Urothelium cell line (cell line): ENCODE data around the gene MET.
"Not testable (repeated sequence)": the region's sequence is repeated elsewhere in the genome, so short reads cannot be mapped to it uniquely, and the experiment has no call there.

ENCODE experiments used
- DNase-seq: peaks from one replicate; pipeline ENCODE4 v3.0.0; 2011; ENCODE audit warnings: low spot score, mixed read lengths
- FAIRE-seq: peaks from 2 replicates; lab custom pipeline; 2011; peaks lifted over from hg19 to GRCh38; lab: Jason Lieb, UNC

The MET gene

GRCh38 chr7:116742641-116743040 is 70.6 kb downstream of the MET start:
- no peak for FAIRE-seq

GRCh38 chr7:116743835-116744234 is 71.8 kb downstream of the MET start:
- not testable (repeated sequence) for FAIRE-seq, DNase-seq

More at GRCh38 chr7:116742641-116743040, 70.6 kb downstream of the MET start:
- no peak for DNase-seq

GRCh38 chr7:116746388-116746787 is 74.4 kb downstream of the MET start:
- FAIRE-seq, DNase-seq: not testable (repeated sequence)

- not testable (repeated sequence) for FAIRE-seq, DNase-seq
These were observed 79.1 kb downstream of the MET start for GRCh38 chr7:116751070-116751469.

GRCh38 chr7:116752305-116753074 is 80.5 kb downstream of the MET start:
- DNase-seq: no peak
- FAIRE-seq: no peak

- FAIRE-seq (no peak), DNase-seq (no peak)
These were observed 81.1 kb downstream of the MET start for GRCh38 chr7:116753130-116753529.

DNA sequence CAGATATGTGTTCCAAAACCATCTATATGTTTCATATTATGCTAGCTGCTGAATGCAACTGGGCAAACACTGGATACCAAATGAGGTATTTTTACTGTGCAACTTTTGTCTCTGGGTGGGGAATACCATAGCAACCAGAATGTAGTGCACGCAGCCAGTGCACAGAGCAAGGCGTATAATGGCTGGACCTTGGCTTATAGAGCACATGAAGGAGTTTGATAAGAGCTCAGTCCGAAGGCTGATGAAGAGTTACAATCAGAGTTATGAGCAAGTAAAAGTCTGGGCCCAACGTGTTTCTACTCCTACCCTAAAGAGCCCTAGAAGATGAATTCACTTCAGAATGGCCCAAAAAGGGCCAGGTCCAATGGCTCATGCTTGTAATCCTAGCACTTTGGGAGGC is 82.2 kb downstream of the MET start:
- DNase-seq (no peak), FAIRE-seq (no peak)

DNA sequence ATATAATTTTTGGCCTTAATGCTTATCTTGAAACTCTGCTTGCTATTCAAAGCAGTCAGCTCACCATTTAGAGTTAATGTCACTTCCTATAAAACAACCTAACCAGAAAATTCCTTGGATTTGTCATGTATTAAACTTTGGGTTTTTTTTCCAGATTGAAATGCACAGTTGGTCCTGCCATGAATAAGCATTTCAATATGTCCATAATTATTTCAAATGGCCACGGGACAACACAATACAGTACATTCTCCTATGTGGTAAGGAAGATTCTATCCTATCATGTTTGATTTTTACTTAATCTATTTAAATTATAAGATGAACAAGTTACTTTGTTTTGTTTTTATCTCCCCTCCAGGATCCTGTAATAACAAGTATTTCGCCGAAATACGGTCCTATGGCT is 85.3 kb downstream of the MET start:
- DNase-seq: no peak
- FAIRE-seq: no peak

GRCh38 chr7:116759642-116760041 is 87.6 kb downstream of the MET start:
- FAIRE-seq, DNase-seq: not testable (repeated sequence)

DNA sequence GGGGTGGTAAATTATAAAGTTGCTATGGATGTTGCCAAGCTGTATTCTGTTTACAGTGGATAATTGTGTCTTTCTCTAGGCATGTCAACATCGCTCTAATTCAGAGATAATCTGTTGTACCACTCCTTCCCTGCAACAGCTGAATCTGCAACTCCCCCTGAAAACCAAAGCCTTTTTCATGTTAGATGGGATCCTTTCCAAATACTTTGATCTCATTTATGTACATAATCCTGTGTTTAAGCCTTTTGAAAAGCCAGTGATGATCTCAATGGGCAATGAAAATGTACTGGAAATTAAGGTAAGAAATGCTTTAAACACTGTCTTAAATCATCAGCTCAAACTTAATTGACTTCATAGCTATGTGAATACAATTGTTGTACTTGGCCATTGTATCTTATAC is 91.0 kb downstream of the MET start:
- FAIRE-seq: no peak

GRCh38 chr7:116763647-116764046 is 91.7 kb downstream of the MET start:
- FAIRE-seq (no peak), DNase-seq (no peak)

More for the DNA sequence above, 91.0 kb downstream of the MET start:
- DNase-seq: no peak

- DNase-seq (no peak), FAIRE-seq (no peak)
These were observed 94.9 kb downstream of the MET start for GRCh38 chr7:116766881-116767280.

DNA sequence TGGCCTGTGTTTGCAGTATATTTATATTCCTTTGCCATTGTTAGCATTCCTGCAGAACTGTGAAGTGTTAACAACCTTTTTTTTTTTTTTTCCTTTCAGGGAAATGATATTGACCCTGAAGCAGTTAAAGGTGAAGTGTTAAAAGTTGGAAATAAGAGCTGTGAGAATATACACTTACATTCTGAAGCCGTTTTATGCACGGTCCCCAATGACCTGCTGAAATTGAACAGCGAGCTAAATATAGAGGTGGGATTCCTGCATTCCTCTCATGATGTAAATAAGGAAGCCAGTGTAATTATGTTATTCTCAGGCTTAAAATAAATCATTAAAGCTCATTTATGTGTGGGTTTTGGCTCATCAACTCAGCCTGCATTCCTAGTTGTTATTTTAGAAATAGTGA is 97.5 kb downstream of the MET start:
- no peak for DNase-seq
- no peak for FAIRE-seq

DNA sequence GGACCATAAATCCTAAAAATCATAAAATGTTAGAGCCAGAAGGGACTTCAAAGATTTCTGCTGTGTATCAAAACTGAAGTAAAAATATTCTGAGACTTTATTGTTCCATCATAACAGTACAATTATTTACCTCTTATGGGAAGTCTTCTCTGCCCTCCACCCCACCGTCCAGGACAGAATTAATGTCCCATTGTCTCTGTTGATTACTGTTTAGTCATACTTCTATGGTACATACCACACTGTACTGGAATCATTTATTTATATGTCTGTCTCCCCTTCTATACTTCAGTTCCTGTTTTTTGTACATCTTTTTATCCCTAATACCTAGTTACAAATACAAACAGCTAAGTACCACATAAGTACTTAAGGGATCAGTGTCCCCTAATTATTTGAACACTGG is 98.9 kb downstream of the MET start:
- no peak for FAIRE-seq

DNA sequence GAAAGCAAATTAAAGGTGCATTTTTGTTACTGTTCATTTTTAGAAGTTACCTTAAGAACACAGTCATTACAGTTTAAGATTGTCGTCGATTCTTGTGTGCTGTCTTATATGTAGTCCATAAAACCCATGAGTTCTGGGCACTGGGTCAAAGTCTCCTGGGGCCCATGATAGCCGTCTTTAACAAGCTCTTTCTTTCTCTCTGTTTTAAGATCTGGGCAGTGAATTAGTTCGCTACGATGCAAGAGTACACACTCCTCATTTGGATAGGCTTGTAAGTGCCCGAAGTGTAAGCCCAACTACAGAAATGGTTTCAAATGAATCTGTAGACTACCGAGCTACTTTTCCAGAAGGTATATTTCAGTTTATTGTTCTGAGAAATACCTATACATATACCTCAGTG is 99.6 kb downstream of the MET start:
- no peak for FAIRE-seq
- DNase-seq: no peak

More for the DNA sequence above, 98.9 kb downstream of the MET start:
- DNase-seq: no peak

- no peak for DNase-seq
- FAIRE-seq: no peak
These were observed 100.4 kb downstream of the MET start for GRCh38 chr7:116772423-116772863.

- DNase-seq: no peak
- FAIRE-seq: no peak
These were observed 101.1 kb downstream of the MET start for GRCh38 chr7:116772926-116773749.

- FAIRE-seq (no peak), DNase-seq (no peak)
These were observed 104.0 kb downstream of the MET start for GRCh38 chr7:116776046-116776445.

GRCh38 chr7:116776610-116777289 is 104.8 kb downstream of the MET start:
- peak; percentile 54 for DNase-seq
- FAIRE-seq: no peak

- DNase-seq (no peak), FAIRE-seq (no peak)
These were observed 105.8 kb downstream of the MET start for GRCh38 chr7:116777651-116778281.

DNA sequence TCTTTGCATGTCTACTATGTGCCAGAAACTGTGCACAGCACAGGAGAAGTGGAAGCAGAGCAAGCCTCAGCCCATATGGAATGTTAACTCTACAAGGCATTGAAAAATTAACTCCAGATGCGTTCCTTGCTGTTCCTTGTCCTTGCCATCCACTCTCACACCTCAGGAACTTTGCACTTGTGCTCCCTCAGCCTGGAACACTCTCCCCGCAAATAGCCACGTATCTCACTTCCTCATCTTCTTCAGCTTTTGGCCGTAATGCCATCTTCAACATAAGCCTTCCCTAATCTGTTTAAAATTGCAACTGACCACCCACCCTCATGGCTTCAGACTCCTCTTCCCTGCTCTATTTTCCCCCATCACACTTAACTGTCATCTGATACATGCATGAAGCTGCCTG is 107.2 kb downstream of the MET start:
- DNase-seq (no peak), FAIRE-seq (no peak)
